Lower leg skin (tissue), 4 donors: ENCODE measurements around the gene SCTR. TPM values are rescaled to one million over a fixed set of nuclear protein-coding genes. Genes with fewer than 3 reads are reported as not detected.

Experiments
- DNase-seq, 2 donors: peaks; one replicate each; pipeline ENCODE4 v3.0.0-alpha.2; 2019; ENCODE audit warnings: low spot score in 2 of 2
- H3K4me3 ChIP-seq: fragments of 200-600 bp; sonication (generic); 2 replicates; pipeline ENCODE4 v1.5.1; 2017; ENCODE audit warnings: mild to moderate bottlenecking, low read depth; ENCODE audit not compliant: poor library complexity, severe bottlenecking
- CTCF ChIP-seq, 3 donors: fragments of 450-650 bp; IDR thresholded peaks; one replicate each; pipeline ENCODE4 v1.5.1; 2016; ENCODE audit warnings: antibody characterized with exemption in 3 of 3, mild to moderate bottlenecking in 3 of 3, moderate library complexity in 2 of 3
- POLR2A ChIP-seq, 2 donors: fragments of 450-650 bp; IDR thresholded peaks; one replicate each; pipeline ENCODE4 v1.6.1; 2016 to 2017; ENCODE audit warnings: antibody characterized with exemption in 2 of 2, mild to moderate bottlenecking in 1 of 2, moderate library complexity in 1 of 2
- WGBS, 2 donors: methylation state at CpG; one replicate each; pipeline ENCODE4 v1.1.5; 2018; 5-methylcytosine and 5-hydroxymethylcytosine counted together
- intact Hi-C: fragments of 100-400 bp; cut with DNase I; formaldehyde crosslinking; loops from one replicate; pipeline ENCODE4 v1.15.0; 2023; ENCODE audit warnings: low total_unique reads
- total RNA-seq, 4 donors: library from RNA; depleted of rRNA; stranded (reverse); fragments of >200 nt; gene quantifications; one replicate each; pipeline ENCODE4 v1.1.0, GENCODE V29; 2016

SCTR gene
- total RNA-seq, result not detected

GRCh38 chr2:119523952-119524694 is at the start of gene SCTR:
Gene SCTR (minus strand): TSS chr2:119524483. CDS start chr2:119524226, 257 bp downstream.
- no peak within 1 kb of the TSS for H3K4me3 ChIP-seq
- intact Hi-C loops, result no loop called here
- TF ChIP-seq POLR2A (IDR thresholded peaks at IDR 0.05), result no peak
- no peak for TF ChIP-seq CTCF (IDR thresholded peaks at IDR 0.05)
- WGBS, 2 donors, result 7 to 20% methylated on average over 22 to 34 of the region's 74 CpGs
- DNase-seq, result peak in 1 of 2 donors; percentile 76

- TF ChIP-seq POLR2A (IDR thresholded peaks at IDR 0.05) (no peak), CTCF (IDR thresholded peaks at IDR 0.05) (no peak)
- H3K4me3 ChIP-seq, result no peak overlapping the region
- intact Hi-C loops, result no loop called here
- no peak for DNase-seq
These were observed 43.0 kb upstream of the SCTR start for GRCh38 chr2:119567292-119567691.

GRCh38 chr2:119565481-119565880 is 41.2 kb upstream of the SCTR start:
- intact Hi-C loops, result no loop called here
- no peak overlapping the region for H3K4me3 ChIP-seq
- WGBS, 2 donors, result 65 to 68% methylated on average over 2 of the region's 2 CpGs
- TF ChIP-seq POLR2A (IDR thresholded peaks at IDR 0.05) (no peak), CTCF (IDR thresholded peaks at IDR 0.05) (no peak)
- DNase-seq, result no peak

GRCh38 chr2:119553687-119554344 is 29.5 kb upstream of the SCTR start:
- DNase-seq, result peak in 1 of 2 donors; percentile 12
- WGBS, 2 donors, result 70 to 73% methylated on average over 7 of the region's 7 CpGs
- H3K4me3 ChIP-seq, result no peak overlapping the region
- no peak for TF ChIP-seq CTCF (IDR thresholded peaks at IDR 0.05)
- no peak for TF ChIP-seq POLR2A (IDR thresholded peaks at IDR 0.05)
- intact Hi-C loops, result no loop called here

- TF ChIP-seq POLR2A (IDR thresholded peaks at IDR 0.05) (no peak), CTCF (IDR thresholded peaks at IDR 0.05) (no peak)
- DNase-seq, result peak in 1 of 2 donors; percentile 42
- WGBS, 2 donors, result 85 to 88% methylated on average over 3 of the region's 3 CpGs
- intact Hi-C loops, result no loop called here
- H3K4me3 ChIP-seq, result no peak overlapping the region
These were observed 28.6 kb upstream of the SCTR start for GRCh38 chr2:119552902-119553301.
